ENCODE results near the gene DHCR7.

Gene DHCR7

DNA sequence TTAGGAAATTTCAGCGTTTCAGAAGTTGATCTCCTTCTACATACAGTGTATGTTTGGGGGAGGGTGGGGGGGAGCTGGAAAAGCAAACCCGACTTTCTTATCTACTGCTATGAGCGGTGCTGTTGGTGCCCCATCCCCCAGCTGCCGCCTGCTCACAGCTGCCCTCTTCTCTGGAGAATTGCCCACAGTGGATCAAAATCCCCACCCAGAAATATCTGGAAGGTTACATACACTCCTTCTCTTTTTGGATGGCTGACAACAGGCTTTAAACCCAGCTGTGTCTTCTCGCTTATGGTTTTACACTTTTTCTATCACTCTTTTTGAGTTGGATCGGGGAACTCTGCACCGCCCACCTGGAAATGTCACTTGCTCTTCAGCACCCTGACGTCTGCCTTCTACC, 56.4 kb downstream of the DHCR7 start:
- no peak overlapping the region for H3K9ac ChIP-seq (ENCODE audit: low read length)

DNA sequence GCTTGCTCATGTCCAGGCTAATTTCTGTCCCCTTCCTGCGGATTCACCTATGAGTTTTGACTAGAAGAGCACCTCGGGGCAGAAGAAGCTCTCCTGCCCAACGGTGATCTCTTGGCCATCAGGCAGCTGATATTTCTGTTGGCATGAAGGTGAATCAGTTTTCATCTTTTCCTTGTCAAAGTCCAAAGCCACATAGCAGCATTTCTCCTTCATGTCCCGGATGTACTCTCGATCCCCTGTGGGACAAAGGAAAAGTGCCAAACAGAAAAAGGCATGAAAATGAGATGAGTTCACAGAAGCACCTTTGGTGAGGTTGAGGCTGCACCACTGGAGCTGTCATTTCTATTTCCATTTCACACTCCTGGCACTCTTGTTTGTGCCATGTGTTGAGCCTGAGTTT, 56.8 kb downstream of the DHCR7 start:
- peaks cover 16% of the 10 kb centered on the region for H3K27me3 ChIP-seq (ENCODE audit: control insufficient read depth, insufficient read depth, low read length)
- no peaks in the 10 kb centered on the region for H3K36me3 ChIP-seq (ENCODE audit: control insufficient read depth, insufficient read depth, low read length)
- H3K9me3 ChIP-seq (ENCODE audit: control insufficient read depth, low read length): no peaks in the 10 kb centered on the region
- no peak overlapping the region for H3K4me3 ChIP-seq (ENCODE audit: low read length)
- H3K4me1 ChIP-seq (ENCODE audit: control insufficient read depth, insufficient read depth, low read length): no peaks in the 10 kb centered on the region
- no peak overlapping the region for H3K9ac ChIP-seq (ENCODE audit: low read length)

More for the DNA sequence above, 56.4 kb downstream of the DHCR7 start:
- Histone ChIP-seq H3K4me1 (ENCODE audit: control insufficient read depth, insufficient read depth, low read length) (no peaks in the 10 kb centered on the region), H3K27me3 (ENCODE audit: control insufficient read depth, insufficient read depth, low read length) (peaks cover 16% of the 10 kb centered on the region), H3K9me3 (ENCODE audit: control insufficient read depth, low read length) (no peaks in the 10 kb centered on the region), H3K36me3 (ENCODE audit: control insufficient read depth, insufficient read depth, low read length) (no peaks in the 10 kb centered on the region), H3K4me3 (ENCODE audit: low read length) (no peak overlapping the region)

DNA sequence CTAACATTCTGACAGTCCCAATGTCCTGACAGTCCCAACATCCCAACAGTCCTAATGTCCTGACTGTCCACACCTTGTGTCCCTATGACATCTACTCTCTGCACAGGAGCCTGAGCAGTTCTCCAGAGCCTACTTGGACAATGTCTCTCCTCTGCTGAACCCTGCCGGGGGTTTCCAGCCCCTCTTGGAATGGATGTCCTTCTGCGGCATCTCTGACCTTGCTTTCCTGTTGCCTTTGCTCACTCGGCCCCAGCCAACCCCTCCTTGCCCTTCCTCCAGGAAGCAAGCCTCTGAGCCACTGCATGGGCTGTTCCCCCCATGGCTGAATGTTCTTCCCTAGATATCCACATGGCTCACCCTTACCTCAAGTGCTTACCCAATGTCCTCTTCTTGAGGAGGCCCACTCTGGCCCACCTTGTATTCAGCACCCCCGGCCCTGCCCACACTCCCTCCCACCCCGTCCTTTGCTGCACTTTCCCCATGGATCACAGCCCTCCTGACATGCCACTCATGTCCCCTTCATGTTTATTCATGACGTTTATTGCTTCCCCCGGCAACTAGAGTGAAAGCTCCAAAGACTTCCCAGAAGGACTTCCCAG, 59.5 kb downstream of the DHCR7 start:
- H3K36me3 ChIP-seq (ENCODE audit: control insufficient read depth, insufficient read depth, low read length): no peaks in the 10 kb centered on the region
- no peaks in the 10 kb centered on the region for H3K4me1 ChIP-seq (ENCODE audit: control insufficient read depth, insufficient read depth, low read length)
- no peak overlapping the region for H3K9ac ChIP-seq (ENCODE audit: low read length)
- H3K27me3 ChIP-seq (ENCODE audit: control insufficient read depth, insufficient read depth, low read length): peaks cover 15% of the 10 kb centered on the region
- H3K4me3 ChIP-seq (ENCODE audit: low read length): no peak overlapping the region
- no peaks in the 10 kb centered on the region for H3K9me3 ChIP-seq (ENCODE audit: control insufficient read depth, low read length)

DNA sequence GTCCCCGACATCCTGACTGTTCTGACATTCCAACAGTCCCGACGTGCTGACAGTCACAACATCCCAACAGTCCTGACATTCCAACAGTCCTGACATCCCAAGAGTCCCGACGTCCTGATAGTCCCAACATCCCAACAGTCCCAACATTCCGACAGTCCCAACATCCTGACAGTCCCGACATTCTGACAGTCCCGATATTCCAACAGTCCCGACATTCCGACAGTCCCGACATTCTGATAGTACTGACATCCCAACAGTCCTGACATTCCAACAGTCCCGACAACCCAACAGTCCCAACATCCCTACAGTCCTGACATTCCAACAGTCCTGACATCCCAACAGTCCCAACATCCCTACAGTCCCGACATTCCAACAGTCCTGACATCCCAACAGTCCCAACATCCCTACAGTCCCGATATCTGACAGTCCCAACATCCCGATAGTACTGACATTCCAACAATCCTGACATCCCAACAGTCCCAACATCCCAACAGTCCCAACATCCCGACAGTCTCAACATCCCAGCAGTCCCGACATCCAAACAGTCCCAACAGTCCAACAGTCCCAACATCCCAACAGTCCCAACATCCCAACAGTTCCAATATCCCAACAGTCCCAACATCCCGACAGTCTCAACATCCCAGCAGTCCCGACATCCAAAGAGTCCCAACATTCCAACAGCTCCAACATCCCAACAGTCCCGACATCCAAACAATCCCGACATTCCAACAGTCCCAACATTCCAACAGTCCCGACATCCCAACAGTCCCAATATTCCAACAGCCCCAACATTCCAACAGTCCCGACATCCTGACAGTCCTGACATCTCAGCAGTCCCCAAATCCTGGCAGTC, 60.2 kb downstream of the DHCR7 start:
- Histone ChIP-seq H3K4me3 (ENCODE audit: low read length) (no peak overlapping the region), H3K9ac (ENCODE audit: low read length) (no peak overlapping the region), H3K36me3 (ENCODE audit: control insufficient read depth, insufficient read depth, low read length) (no peaks in the 10 kb centered on the region), H3K9me3 (ENCODE audit: control insufficient read depth, low read length) (no peaks in the 10 kb centered on the region), H3K4me1 (ENCODE audit: control insufficient read depth, insufficient read depth, low read length) (no peaks in the 10 kb centered on the region), H3K27me3 (ENCODE audit: control insufficient read depth, insufficient read depth, low read length) (peaks cover 12% of the 10 kb centered on the region)

GRCh38 chr11:71387200-71387599, 61.0 kb downstream of the DHCR7 start:
- no peaks in the 10 kb centered on the region for H3K9me3 ChIP-seq (ENCODE audit: control insufficient read depth, low read length)
- no peak overlapping the region for H3K4me3 ChIP-seq (ENCODE audit: low read length)
- no peak overlapping the region for H3K9ac ChIP-seq (ENCODE audit: low read length)
- H3K4me1 ChIP-seq (ENCODE audit: control insufficient read depth, insufficient read depth, low read length): no peaks in the 10 kb centered on the region
- H3K36me3 ChIP-seq (ENCODE audit: control insufficient read depth, insufficient read depth, low read length): no peaks in the 10 kb centered on the region
- peaks cover 9% of the 10 kb centered on the region for H3K27me3 ChIP-seq (ENCODE audit: control insufficient read depth, insufficient read depth, low read length)

GRCh38 chr11:71386202-71386601, 62.0 kb downstream of the DHCR7 start:
- H3K9me3 ChIP-seq (ENCODE audit: control insufficient read depth, low read length): no peaks in the 10 kb centered on the region
- peaks cover 4% of the 10 kb centered on the region for H3K27me3 ChIP-seq (ENCODE audit: control insufficient read depth, insufficient read depth, low read length)
- no peak overlapping the region for H3K9ac ChIP-seq (ENCODE audit: low read length)
- no peaks in the 10 kb centered on the region for H3K36me3 ChIP-seq (ENCODE audit: control insufficient read depth, insufficient read depth, low read length)
- H3K4me3 ChIP-seq (ENCODE audit: low read length): no peak overlapping the region
- H3K4me1 ChIP-seq (ENCODE audit: control insufficient read depth, insufficient read depth, low read length): no peaks in the 10 kb centered on the region

DNA sequence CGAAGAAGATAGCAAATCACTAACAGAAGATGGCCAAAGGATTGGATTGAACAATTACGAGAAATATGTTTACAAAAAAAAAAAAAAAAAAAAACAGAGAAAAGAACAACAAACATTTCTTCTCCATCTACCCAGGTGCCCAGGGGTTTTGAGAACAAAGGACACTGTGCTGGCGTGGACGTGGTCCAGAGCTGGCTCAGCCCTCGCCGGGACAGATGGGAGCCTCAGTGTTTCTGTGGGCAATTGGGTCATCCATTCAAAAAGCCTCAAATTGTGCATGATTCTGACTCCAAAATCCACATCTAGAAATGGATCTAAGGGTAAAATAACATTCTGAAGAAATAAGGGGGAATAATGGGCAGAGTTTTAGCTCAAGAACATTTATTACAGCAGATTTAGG, 63.1 kb downstream of the DHCR7 start:
- no peak overlapping the region for H3K4me3 ChIP-seq (ENCODE audit: low read length)
- H3K9ac ChIP-seq (ENCODE audit: low read length): no peak overlapping the region
- no peaks in the 10 kb centered on the region for H3K36me3 ChIP-seq (ENCODE audit: control insufficient read depth, insufficient read depth, low read length)
- peaks cover 4% of the 10 kb centered on the region for H3K27me3 ChIP-seq (ENCODE audit: control insufficient read depth, insufficient read depth, low read length)
- H3K9me3 ChIP-seq (ENCODE audit: control insufficient read depth, low read length): no peaks in the 10 kb centered on the region
- no peaks in the 10 kb centered on the region for H3K4me1 ChIP-seq (ENCODE audit: control insufficient read depth, insufficient read depth, low read length)

GRCh38 chr11:71384561-71384960, 63.6 kb downstream of the DHCR7 start:
- H3K9ac ChIP-seq (ENCODE audit: low read length): no peak overlapping the region
- no peaks in the 10 kb centered on the region for H3K9me3 ChIP-seq (ENCODE audit: control insufficient read depth, low read length)
- H3K36me3 ChIP-seq (ENCODE audit: control insufficient read depth, insufficient read depth, low read length): no peaks in the 10 kb centered on the region
- H3K4me3 ChIP-seq (ENCODE audit: low read length): no peak overlapping the region
- peaks cover 4% of the 10 kb centered on the region for H3K27me3 ChIP-seq (ENCODE audit: control insufficient read depth, insufficient read depth, low read length)
- no peaks in the 10 kb centered on the region for H3K4me1 ChIP-seq (ENCODE audit: control insufficient read depth, insufficient read depth, low read length)
